OCI-LY1 (cell line): Measurements from ENCODE around the gene HID1.

Experiments
- EZH2 ChIP-seq: fragments of 200-600 bp; sonication (generic), shearing (Covaris generic); IDR thresholded peaks from 2 replicates; pipeline ENCODE4 v1.8.0; 2017; ENCODE audit warnings: borderline replicate concordance, mixed run types, mild to moderate bottlenecking, antibody characterized with exemption, low read length, moderate library complexity, mixed read lengths
- TF ChIP-seq, protein P1 (sequence below): fragments of 200-600 bp; sonication (generic), shearing (Covaris generic); IDR thresholded peaks from 2 replicates; pipeline ENCODE4 v1.5.1; 2017; ENCODE audit warnings: mild to moderate bottlenecking, antibody characterized with exemption, low read length, moderate library complexity, mixed read lengths

DNA sequence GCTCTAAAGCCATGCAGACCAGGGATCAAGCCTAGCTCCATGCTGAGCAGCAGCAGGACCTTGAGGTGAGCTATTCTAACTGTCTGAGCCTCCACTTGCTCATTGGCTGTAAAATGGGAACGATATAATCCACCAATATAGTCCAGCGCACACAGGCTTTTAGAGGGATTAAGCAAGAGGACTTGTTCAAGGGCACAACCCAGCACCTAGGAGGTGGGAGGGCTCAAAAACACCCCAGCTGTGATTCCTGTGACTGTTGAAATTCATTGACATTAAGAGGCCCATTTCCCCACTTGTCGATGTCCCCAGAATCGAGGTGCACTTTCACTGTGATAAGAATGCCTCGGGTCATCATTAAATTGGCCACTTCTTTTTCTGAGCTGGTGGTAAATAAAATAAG is 53.7 kb downstream of the HID1 start:
- TF ChIP-seq EZH2: no peak
- TF ChIP-seq, protein P1, sequence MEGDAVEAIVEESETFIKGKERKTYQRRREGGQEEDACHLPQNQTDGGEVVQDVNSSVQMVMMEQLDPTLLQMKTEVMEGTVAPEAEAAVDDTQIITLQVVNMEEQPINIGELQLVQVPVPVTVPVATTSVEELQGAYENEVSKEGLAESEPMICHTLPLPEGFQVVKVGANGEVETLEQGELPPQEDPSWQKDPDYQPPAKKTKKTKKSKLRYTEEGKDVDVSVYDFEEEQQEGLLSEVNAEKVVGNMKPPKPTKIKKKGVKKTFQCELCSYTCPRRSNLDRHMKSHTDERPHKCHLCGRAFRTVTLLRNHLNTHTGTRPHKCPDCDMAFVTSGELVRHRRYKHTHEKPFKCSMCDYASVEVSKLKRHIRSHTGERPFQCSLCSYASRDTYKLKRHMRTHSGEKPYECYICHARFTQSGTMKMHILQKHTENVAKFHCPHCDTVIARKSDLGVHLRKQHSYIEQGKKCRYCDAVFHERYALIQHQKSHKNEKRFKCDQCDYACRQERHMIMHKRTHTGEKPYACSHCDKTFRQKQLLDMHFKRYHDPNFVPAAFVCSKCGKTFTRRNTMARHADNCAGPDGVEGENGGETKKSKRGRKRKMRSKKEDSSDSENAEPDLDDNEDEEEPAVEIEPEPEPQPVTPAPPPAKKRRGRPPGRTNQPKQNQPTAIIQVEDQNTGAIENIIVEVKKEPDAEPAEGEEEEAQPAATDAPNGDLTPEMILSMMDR: no peak
